Ovary (tissue), 3 donors: ENCODE results near the gene KIZ.

Experiments used
- EP300 ChIP-seq: sonication (generic); formaldehyde crosslinking; IDR thresholded peaks from one replicate; pipeline ENCODE4 v1.6.1; 2017; ENCODE audit warnings: antibody characterized with exemption
- TF ChIP-seq, protein P1 (sequence below), 3 donors: fragments of 450-650 bp in 2 of 3; fragments of 200-600 bp in 1 of 3; IDR thresholded peaks; one replicate each; pipeline versions ENCODE4 v1.5.1 to v1.8.0; 2016 to 2022; ENCODE audit warnings: antibody characterized with exemption in 3 of 3, mild to moderate bottlenecking in 1 of 3
- donor health status: DM: no; HTN: no; CAD: no.

DNA sequence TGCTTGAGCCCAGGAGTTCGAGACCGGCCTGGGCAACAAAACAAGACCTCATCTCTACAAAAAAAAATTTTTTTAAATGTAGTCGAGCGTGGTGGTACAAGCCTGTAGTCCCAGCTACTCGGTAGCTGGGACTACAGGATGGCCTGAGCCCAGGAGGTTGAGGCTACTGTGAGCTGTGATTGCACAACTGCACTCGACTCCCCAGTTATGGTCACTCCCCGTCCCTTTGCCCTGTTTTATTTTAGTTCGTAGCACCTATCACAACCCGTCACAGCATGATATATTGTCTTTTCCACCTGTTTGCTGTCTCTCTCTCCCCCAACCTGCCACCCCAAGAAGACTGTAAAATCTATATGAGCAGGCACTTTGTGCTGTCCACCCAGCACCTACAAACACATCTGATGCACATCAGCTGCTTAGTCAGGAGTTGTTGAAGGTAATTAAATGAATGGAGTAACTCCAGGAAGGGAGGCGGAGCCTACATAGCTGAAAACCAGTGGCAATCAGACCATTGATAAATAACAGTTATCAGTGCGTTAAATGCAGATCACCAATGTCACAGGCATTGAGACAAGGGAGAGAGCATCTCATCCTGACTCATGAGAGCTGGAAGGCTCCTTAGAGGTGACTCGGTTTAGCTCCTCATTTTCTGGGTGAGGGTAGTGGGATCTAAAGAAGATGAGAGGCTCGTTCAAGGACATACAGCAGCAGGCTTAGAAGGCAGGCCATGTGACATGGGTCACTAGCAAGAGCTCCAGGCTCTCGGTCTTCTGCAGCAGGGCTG, 162.9 kb downstream of the KIZ start:
- TF ChIP-seq, protein P1, sequence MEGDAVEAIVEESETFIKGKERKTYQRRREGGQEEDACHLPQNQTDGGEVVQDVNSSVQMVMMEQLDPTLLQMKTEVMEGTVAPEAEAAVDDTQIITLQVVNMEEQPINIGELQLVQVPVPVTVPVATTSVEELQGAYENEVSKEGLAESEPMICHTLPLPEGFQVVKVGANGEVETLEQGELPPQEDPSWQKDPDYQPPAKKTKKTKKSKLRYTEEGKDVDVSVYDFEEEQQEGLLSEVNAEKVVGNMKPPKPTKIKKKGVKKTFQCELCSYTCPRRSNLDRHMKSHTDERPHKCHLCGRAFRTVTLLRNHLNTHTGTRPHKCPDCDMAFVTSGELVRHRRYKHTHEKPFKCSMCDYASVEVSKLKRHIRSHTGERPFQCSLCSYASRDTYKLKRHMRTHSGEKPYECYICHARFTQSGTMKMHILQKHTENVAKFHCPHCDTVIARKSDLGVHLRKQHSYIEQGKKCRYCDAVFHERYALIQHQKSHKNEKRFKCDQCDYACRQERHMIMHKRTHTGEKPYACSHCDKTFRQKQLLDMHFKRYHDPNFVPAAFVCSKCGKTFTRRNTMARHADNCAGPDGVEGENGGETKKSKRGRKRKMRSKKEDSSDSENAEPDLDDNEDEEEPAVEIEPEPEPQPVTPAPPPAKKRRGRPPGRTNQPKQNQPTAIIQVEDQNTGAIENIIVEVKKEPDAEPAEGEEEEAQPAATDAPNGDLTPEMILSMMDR (IDR thresholded peaks at IDR 0.05), result no peak
- TF ChIP-seq EP300, result no peak
